HepG2 (cell line): ENCODE data around the gene VAMP2. TPM values are rescaled to one million over a fixed set of nuclear protein-coding genes. Genes with fewer than 3 reads are reported as not detected.

Experiments
- ARNT ChIP-seq: fragments of 450-650 bp; IDR thresholded peaks from 2 replicates; pipeline ENCODE4 v1.6.1; 2017
- ATRX ChIP-seq: sonication (generic); formaldehyde crosslinking; IDR thresholded peaks from 2 replicates; pipeline ENCODE4 v1.4.0; 2020; ENCODE audit warnings: missing genetic modification reagents, borderline replicate concordance
- HES4 ChIP-seq: sonication (generic); formaldehyde crosslinking; IDR thresholded peaks from 2 replicates; pipeline ENCODE4 v1.9.0; 2021; ENCODE audit warnings: mild to moderate bottlenecking, missing genetic modification reagents, borderline replicate concordance
- KDM2A ChIP-seq: sonication (generic); formaldehyde crosslinking; IDR thresholded peaks from 2 replicates; pipeline ENCODE4 v1.4.0; 2020; ENCODE audit warnings: low read depth, missing genetic modification reagents, borderline replicate concordance
- RFX5 ChIP-seq: IDR thresholded peaks from 2 replicates; pipeline ENCODE4 v1.6.1; 2011; ENCODE audit warnings: low read depth, low read length, improper control_type of control experiment
- TFDP1 ChIP-seq: IDR thresholded peaks from 2 replicates; pipeline ENCODE4 v1.6.1; 2016; ENCODE audit warnings: missing compliant biosample characterization, missing genetic modification reagents, borderline replicate concordance
- ZBTB3 ChIP-seq: sonication (generic); formaldehyde crosslinking; IDR thresholded peaks from 2 replicates; pipeline ENCODE4 v1.4.0; 2020; ENCODE audit warnings: low read depth, mild to moderate bottlenecking, moderate library complexity, missing genetic modification reagents, borderline replicate concordance
- ZBTB33 ChIP-seq: sonication (generic); formaldehyde crosslinking; IDR thresholded peaks from 2 replicates; pipeline ENCODE4 v1.4.0; 2020; ENCODE audit warnings: missing genetic modification reagents
- ZBTB49 ChIP-seq: sonication (generic); formaldehyde crosslinking; IDR thresholded peaks from 2 replicates; pipeline ENCODE4 v1.4.0; 2020; ENCODE audit warnings: missing genetic modification reagents, borderline replicate concordance
- ZNF572 ChIP-seq: sonication (generic); formaldehyde crosslinking; IDR thresholded peaks from 2 replicates; pipeline ENCODE4 v1.5.1; 2020; ENCODE audit warnings: mild to moderate bottlenecking, missing genetic modification reagents
- ZNF609 ChIP-seq: sonication (generic); formaldehyde crosslinking; IDR thresholded peaks from 2 replicates; pipeline ENCODE4 v1.4.0; 2020; ENCODE audit warnings: mild to moderate bottlenecking, missing genetic modification reagents, borderline replicate concordance
- ZSCAN9 ChIP-seq: IDR thresholded peaks from 2 replicates; pipeline ENCODE4 v1.6.1; 2016; ENCODE audit warnings: borderline replicate concordance
- polyA plus RNA-seq, 8 experiments: library from polyadenylated mRNA; depleted of rRNA in 3 of 8; stranded (reverse) in 7 of 8; unstranded in 1 of 8; fragments of >200 nt; fragmentation: Illumina TruSeq in 4 of 8; extraction: Trizol in 4 of 8; gene quantifications; 2 replicates each; pipeline versions ENCODE4 v1.2.1 to v1.2.3, GENCODE V29; 2011 to 2016; ENCODE audit warnings: low read depth in 4 of 8, missing spikeins in 1 of 8, mixed read lengths in 1 of 8; ENCODE audit not compliant: insufficient read depth in 1 of 8
- total RNA-seq, 5 experiments: library from RNA; depleted of rRNA; stranded (reverse); fragments of >200 nt; fragmentation: Illumina TruSeq; extraction: Trizol; gene quantifications; 2 replicates each; pipeline ENCODE4 v1.2.3, GENCODE V29; 2016; ENCODE audit warnings: low read depth in 1 of 5
- TF ChIP-seq, protein P1 (sequence below): sonication (generic); formaldehyde crosslinking; IDR thresholded peaks from 2 replicates; pipeline ENCODE4 v1.5.0; 2020; ENCODE audit warnings: mild to moderate bottlenecking, missing genetic modification reagents
- TF ChIP-seq, protein P2 (sequence below): sonication (generic); formaldehyde crosslinking; IDR thresholded peaks from 2 replicates; pipeline ENCODE4 v1.5.0; 2020; ENCODE audit warnings: missing genetic modification reagents

Gene VAMP2
- total and polyA plus RNA-seq, 2 of the 13 experiments (the other 11 are each of a cell fraction or from before 2014, with no cell fraction given): 3.9 to 17.2 TPM

- TF ChIP-seq TFDP1 (CRISPR knock-in tag): peak; percentile 100
- TF ChIP-seq RFX5: peak; percentile 58; the same call in 1 of the 2 replicates
- TF ChIP-seq ZNF572 (CRISPR knock-in tag): no peak; the same call in 1 of the 2 replicates
- TF ChIP-seq, protein P1, sequence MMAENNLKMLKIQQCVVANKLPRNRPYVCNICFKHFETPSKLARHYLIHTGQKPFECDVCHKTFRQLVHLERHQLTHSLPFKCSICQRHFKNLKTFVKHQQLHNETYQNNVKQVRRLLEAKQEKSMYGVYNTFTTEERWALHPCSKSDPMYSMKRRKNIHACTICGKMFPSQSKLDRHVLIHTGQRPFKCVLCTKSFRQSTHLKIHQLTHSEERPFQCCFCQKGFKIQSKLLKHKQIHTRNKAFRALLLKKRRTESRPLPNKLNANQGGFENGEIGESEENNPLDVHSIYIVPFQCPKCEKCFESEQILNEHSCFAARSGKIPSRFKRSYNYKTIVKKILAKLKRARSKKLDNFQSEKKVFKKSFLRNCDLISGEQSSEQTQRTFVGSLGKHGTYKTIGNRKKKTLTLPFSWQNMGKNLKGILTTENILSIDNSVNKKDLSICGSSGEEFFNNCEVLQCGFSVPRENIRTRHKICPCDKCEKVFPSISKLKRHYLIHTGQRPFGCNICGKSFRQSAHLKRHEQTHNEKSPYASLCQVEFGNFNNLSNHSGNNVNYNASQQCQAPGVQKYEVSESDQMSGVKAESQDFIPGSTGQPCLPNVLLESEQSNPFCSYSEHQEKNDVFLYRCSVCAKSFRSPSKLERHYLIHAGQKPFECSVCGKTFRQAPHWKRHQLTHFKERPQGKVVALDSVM (CRISPR knock-in tag): no peak
- no peak for TF ChIP-seq ARNT
- TF ChIP-seq ATRX: no peak
- TF ChIP-seq ZBTB49 (CRISPR knock-in tag): no peak
- TF ChIP-seq ZNF609 (CRISPR knock-in tag): peak; percentile 50; the same call in 1 of the 2 replicates
- TF ChIP-seq HES4 (CRISPR knock-in tag): no peak
- no peak for TF ChIP-seq ZBTB3 (CRISPR knock-in tag)
- no peak for TF ChIP-seq ZBTB33
- TF ChIP-seq, protein P2, sequence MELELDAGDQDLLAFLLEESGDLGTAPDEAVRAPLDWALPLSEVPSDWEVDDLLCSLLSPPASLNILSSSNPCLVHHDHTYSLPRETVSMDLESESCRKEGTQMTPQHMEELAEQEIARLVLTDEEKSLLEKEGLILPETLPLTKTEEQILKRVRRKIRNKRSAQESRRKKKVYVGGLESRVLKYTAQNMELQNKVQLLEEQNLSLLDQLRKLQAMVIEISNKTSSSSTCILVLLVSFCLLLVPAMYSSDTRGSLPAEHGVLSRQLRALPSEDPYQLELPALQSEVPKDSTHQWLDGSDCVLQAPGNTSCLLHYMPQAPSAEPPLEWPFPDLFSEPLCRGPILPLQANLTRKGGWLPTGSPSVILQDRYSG: no peak
- TF ChIP-seq KDM2A: no peak
- TF ChIP-seq ZSCAN9 (CRISPR knock-in tag): no peak
Observed at GRCh38 chr17:8209907-8210760, 47.4 kb upstream of the VAMP2 start, which contains the start of gene AURKB (continued).
